Measurements from ENCODE around the gene SERPINB2.

The SERPINB2 gene, protein sequence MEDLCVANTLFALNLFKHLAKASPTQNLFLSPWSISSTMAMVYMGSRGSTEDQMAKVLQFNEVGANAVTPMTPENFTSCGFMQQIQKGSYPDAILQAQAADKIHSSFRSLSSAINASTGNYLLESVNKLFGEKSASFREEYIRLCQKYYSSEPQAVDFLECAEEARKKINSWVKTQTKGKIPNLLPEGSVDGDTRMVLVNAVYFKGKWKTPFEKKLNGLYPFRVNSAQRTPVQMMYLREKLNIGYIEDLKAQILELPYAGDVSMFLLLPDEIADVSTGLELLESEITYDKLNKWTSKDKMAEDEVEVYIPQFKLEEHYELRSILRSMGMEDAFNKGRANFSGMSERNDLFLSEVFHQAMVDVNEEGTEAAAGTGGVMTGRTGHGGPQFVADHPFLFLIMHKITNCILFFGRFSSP

DNA sequence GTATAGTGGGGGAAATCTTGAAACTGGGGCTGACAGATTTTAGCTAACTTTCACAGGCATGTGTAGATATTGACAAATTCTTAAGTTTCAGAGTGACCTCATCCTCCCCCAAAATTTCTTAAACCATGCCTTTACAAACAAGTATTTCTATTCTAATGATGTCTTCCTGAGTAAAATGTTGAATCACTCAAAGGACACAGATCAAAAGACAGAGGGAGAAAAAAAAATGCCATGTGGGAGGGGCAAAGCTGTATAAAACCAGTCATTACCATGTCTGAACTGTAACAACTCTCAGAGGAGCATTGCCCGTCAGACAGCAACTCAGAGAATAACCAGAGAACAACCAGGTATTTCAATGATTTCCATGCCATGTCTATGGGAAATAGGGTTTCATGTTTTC is at the start of gene SERPINB2:
Gene SERPINB2, plus strand, starts transcription at position 282 of the 400 bp plus-strand sequence. CDS start 3,740 bp downstream, outside the sequence.
- Histone ChIP-seq H3K36me3 (ENCODE audit: control insufficient read depth in 5 of 5, insufficient read depth in 5 of 5, low read length in 5 of 5) (no peaks in the 10 kb centered on the region), H3K4me3 (ENCODE audit: low read depth in 1 of 5, low read length in 5 of 5) (no peak within 1 kb of the TSS), H3K27me3 (ENCODE audit: control insufficient read depth in 5 of 5, insufficient read depth in 4 of 5, low read length in 5 of 5) (no peaks in the 10 kb centered on the region), H3K27ac (ENCODE audit: low read depth, low read length) (no peak within 1 kb of the TSS), H3K4me1 (ENCODE audit: control insufficient read depth in 5 of 5, insufficient read depth in 5 of 5, low read length in 5 of 5) (peaks cover 0 to 23% (median 8%) of the 10 kb centered on the region in 5 donors), H3K9ac (ENCODE audit: low read length in 5 of 5) (no peak within 1 kb of the TSS), H3K9me3 (ENCODE audit: control insufficient read depth in 5 of 5, low read length in 5 of 5) (no peaks in the 10 kb centered on the region)

DNA sequence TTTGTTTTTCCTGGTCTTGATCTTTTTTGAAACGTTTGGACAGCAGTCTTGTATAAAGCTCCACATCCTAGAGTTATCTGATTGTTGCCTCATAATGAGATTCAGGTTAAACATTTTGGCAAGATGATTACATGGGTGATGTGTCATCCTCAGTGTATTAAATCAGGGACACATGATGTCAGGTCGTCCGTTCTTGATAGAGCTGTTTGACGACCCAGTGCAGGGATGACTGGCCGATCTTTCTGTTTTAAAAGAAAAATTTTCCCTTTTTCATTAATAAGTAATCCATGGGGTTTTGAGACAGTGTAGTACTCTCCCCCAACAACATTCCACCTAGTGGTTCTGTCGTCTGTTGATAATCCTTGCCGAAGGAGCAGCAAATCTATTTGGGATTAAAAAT is 44.5 kb upstream of the SERPINB2 start:
- H3K9ac ChIP-seq (ENCODE audit: low read length in 5 of 5): no peak overlapping the region
- no peaks in the 10 kb centered on the region for H3K36me3 ChIP-seq (ENCODE audit: control insufficient read depth in 5 of 5, insufficient read depth in 5 of 5, low read length in 5 of 5)
- no peak overlapping the region for H3K4me3 ChIP-seq (ENCODE audit: low read depth in 1 of 5, low read length in 5 of 5)
- H3K4me1 ChIP-seq (ENCODE audit: control insufficient read depth in 5 of 5, insufficient read depth in 5 of 5, low read length in 5 of 5): no peaks in the 10 kb centered on the region
- no peaks in the 10 kb centered on the region for H3K27me3 ChIP-seq (ENCODE audit: control insufficient read depth in 5 of 5, insufficient read depth in 4 of 5, low read length in 5 of 5)
- no peak overlapping the region for H3K27ac ChIP-seq (ENCODE audit: low read depth, low read length)
- no peaks in the 10 kb centered on the region for H3K9me3 ChIP-seq (ENCODE audit: control insufficient read depth in 5 of 5, low read length in 5 of 5)

DNA sequence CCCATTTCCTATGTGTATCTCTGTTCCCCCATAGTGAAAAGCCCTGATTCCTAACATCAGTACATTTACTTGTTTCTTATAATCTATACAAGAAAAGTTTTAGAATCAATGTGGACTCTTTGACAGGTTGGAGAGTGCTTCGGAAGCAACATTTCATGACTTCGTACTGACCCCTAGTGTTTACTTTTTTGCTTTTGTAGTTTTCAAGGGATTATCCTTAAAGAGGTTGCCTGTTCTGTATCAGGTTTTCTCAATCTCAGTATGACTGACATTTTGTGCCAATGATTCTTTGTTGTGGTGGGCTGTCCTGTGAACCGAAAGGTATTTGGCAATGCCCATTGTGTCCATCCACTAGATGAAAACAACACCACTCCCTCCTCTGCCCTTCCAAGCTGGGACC is 43.3 kb upstream of the SERPINB2 start:
- Histone ChIP-seq H3K4me3 (ENCODE audit: low read depth in 1 of 5, low read length in 5 of 5) (no peak overlapping the region), H3K9me3 (ENCODE audit: control insufficient read depth in 5 of 5, low read length in 5 of 5) (no peaks in the 10 kb centered on the region), H3K9ac (ENCODE audit: low read length in 5 of 5) (no peak overlapping the region), H3K36me3 (ENCODE audit: control insufficient read depth in 5 of 5, insufficient read depth in 5 of 5, low read length in 5 of 5) (no peaks in the 10 kb centered on the region), H3K27me3 (ENCODE audit: control insufficient read depth in 5 of 5, insufficient read depth in 4 of 5, low read length in 5 of 5) (no peaks in the 10 kb centered on the region), H3K27ac (ENCODE audit: low read depth, low read length) (no peak overlapping the region), H3K4me1 (ENCODE audit: control insufficient read depth in 5 of 5, insufficient read depth in 5 of 5, low read length in 5 of 5) (no peaks in the 10 kb centered on the region)

DNA sequence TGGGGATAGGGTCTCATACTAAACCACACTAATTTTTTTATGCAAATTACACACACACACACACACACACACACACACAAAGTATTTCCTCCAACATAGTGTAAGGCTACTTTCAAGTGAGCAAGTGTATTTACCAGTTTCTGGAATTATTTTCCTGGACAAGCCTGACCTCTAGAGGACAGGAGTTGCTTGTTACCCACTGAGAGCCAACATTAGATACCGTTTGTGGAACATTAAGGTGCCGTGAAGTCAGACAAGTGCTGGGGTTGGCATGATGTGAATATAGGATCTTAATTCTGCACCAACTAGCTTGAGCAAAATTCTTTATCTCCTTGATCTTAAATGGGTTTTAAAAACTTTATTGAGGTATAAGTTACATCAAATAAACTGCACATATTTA is 39.3 kb upstream of the SERPINB2 start:
- Histone ChIP-seq H3K4me3 (ENCODE audit: low read depth in 1 of 5, low read length in 5 of 5) (no peak overlapping the region), H3K4me1 (ENCODE audit: control insufficient read depth in 5 of 5, insufficient read depth in 5 of 5, low read length in 5 of 5) (no peaks in the 10 kb centered on the region), H3K36me3 (ENCODE audit: control insufficient read depth in 5 of 5, insufficient read depth in 5 of 5, low read length in 5 of 5) (no peaks in the 10 kb centered on the region), H3K27ac (ENCODE audit: low read depth, low read length) (no peak overlapping the region), H3K9ac (ENCODE audit: low read length in 5 of 5) (no peak overlapping the region), H3K9me3 (ENCODE audit: control insufficient read depth in 5 of 5, low read length in 5 of 5) (no peaks in the 10 kb centered on the region), H3K27me3 (ENCODE audit: control insufficient read depth in 5 of 5, insufficient read depth in 4 of 5, low read length in 5 of 5) (no peaks in the 10 kb centered on the region)

DNA sequence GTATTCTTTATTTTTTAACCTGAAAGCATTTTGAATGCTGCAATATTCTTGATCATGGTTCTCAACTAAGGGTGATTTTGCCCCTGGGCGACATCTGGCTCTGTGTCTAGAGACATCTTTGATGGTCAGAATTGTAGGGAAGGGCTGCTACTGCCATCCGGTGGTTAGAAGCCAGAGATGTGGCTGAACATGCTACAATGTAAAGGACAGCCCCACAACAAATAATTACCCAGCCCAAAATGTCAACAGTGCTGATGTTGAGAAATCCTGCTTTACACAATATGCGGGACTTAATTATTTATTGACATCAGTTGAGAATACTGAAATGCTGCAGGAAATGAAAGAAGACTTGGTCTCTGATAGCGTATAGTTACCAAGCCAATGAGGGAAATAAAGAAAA is 37.5 kb upstream of the SERPINB2 start:
- Histone ChIP-seq H3K27ac (ENCODE audit: low read depth, low read length) (no peak overlapping the region), H3K4me1 (ENCODE audit: control insufficient read depth in 5 of 5, insufficient read depth in 5 of 5, low read length in 5 of 5) (no peaks in the 10 kb centered on the region), H3K9me3 (ENCODE audit: control insufficient read depth in 5 of 5, low read length in 5 of 5) (no peaks in the 10 kb centered on the region), H3K9ac (ENCODE audit: low read length in 5 of 5) (no peak overlapping the region), H3K27me3 (ENCODE audit: control insufficient read depth in 5 of 5, insufficient read depth in 4 of 5, low read length in 5 of 5) (no peaks in the 10 kb centered on the region), H3K36me3 (ENCODE audit: control insufficient read depth in 5 of 5, insufficient read depth in 5 of 5, low read length in 5 of 5) (no peaks in the 10 kb centered on the region), H3K4me3 (ENCODE audit: low read depth in 1 of 5, low read length in 5 of 5) (no peak overlapping the region)

DNA sequence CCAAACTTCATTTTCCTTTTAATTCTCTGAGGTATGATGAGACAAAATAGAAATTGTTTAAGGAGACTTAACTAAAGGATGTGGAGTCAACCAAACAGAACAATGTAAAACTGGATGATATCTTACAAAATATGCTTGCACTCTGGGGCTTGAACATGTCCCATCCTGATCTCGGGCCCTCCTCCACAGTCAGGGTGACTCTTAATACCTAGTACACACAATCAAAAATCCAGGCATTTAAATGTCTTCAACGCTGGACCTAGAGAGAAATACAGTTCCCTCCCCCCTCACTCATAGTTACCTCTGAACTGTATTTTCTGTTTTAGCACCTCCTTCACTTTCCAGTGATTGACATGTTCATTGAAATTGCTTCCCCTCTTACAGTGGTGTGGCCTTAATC is 36.9 kb upstream of the SERPINB2 start:
- H3K9me3 ChIP-seq (ENCODE audit: control insufficient read depth in 5 of 5, low read length in 5 of 5): no peaks in the 10 kb centered on the region
- no peaks in the 10 kb centered on the region for H3K36me3 ChIP-seq (ENCODE audit: control insufficient read depth in 5 of 5, insufficient read depth in 5 of 5, low read length in 5 of 5)
- H3K27me3 ChIP-seq (ENCODE audit: control insufficient read depth in 5 of 5, insufficient read depth in 4 of 5, low read length in 5 of 5): no peaks in the 10 kb centered on the region
- H3K4me1 ChIP-seq (ENCODE audit: control insufficient read depth in 5 of 5, insufficient read depth in 5 of 5, low read length in 5 of 5): no peaks in the 10 kb centered on the region
- H3K27ac ChIP-seq (ENCODE audit: low read depth, low read length): no peak overlapping the region
- H3K9ac ChIP-seq (ENCODE audit: low read length in 5 of 5): no peak overlapping the region
- H3K4me3 ChIP-seq (ENCODE audit: low read depth in 1 of 5, low read length in 5 of 5): no peak overlapping the region

DNA sequence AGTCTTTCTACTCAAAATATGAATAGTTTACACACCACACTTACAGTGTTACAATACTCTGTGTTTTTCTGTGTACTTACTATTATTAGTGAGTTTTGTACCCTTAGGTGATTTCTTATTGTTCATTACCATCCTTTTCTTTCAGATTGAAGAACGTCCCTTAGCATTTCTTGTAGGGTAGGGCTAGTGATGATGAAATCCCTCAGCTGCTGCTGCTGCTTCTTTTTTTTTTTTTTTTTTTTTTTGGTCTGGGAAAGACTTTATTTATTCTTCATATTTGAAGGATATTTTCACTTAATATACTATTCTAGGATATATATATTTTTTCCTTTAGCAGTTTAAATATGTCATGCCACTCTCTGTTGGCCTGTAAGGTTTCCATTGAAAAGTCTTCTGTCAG is 29.0 kb upstream of the SERPINB2 start:
- H3K9me3 ChIP-seq (ENCODE audit: control insufficient read depth in 5 of 5, low read length in 5 of 5): no peaks in the 10 kb centered on the region
- H3K27me3 ChIP-seq (ENCODE audit: control insufficient read depth in 5 of 5, insufficient read depth in 4 of 5, low read length in 5 of 5): no peaks in the 10 kb centered on the region
- no peak overlapping the region for H3K4me3 ChIP-seq (ENCODE audit: low read depth in 1 of 5, low read length in 5 of 5)
- no peak overlapping the region for H3K9ac ChIP-seq (ENCODE audit: low read length in 5 of 5)
- no peaks in the 10 kb centered on the region for H3K36me3 ChIP-seq (ENCODE audit: control insufficient read depth in 5 of 5, insufficient read depth in 5 of 5, low read length in 5 of 5)
- H3K27ac ChIP-seq (ENCODE audit: low read depth, low read length): no peak overlapping the region
- H3K4me1 ChIP-seq (ENCODE audit: control insufficient read depth in 5 of 5, insufficient read depth in 5 of 5, low read length in 5 of 5): no peaks in the 10 kb centered on the region

DNA sequence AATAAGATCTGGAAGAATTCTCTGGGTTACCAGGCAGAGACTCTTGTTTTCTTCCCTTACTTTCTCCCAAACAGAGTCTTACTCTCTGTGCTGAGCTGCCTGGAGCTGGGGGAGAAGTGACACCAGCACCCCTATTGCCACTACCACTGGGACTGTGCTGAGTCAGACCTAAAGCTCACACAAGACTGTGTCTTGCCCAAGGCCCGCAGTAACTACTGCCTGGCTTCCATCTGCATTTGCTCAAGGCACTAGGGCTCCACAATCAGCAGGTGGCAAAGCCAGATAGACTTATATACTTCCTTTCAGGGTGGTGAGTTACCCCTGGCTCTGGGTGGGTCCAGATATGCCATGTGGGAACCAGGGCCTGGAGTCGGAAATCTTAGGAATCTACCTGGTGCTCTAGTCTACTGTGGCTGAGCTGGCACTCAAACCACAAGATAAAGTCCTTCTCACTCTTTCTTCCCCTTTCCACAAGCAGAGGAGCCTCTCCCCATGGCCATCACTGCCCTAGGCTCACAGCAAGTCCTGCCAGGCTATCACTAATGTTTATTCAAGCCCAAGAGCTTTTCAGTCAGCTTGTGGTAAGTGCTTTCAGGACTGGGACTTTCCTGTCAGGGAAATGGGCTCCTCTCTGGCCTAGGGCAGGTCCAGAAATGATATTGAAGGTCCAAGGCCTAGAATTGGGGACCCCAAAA is 27.6 kb upstream of the SERPINB2 start:
- H3K9ac ChIP-seq (ENCODE audit: low read length in 5 of 5): no peak overlapping the region
- H3K4me1 ChIP-seq (ENCODE audit: control insufficient read depth in 5 of 5, insufficient read depth in 5 of 5, low read length in 5 of 5): no peaks in the 10 kb centered on the region
- no peak overlapping the region for H3K27ac ChIP-seq (ENCODE audit: low read depth, low read length)
- no peaks in the 10 kb centered on the region for H3K27me3 ChIP-seq (ENCODE audit: control insufficient read depth in 5 of 5, insufficient read depth in 4 of 5, low read length in 5 of 5)
- no peaks in the 10 kb centered on the region for H3K36me3 ChIP-seq (ENCODE audit: control insufficient read depth in 5 of 5, insufficient read depth in 5 of 5, low read length in 5 of 5)
- no peak overlapping the region for H3K4me3 ChIP-seq (ENCODE audit: low read depth in 1 of 5, low read length in 5 of 5)
- no peaks in the 10 kb centered on the region for H3K9me3 ChIP-seq (ENCODE audit: control insufficient read depth in 5 of 5, low read length in 5 of 5)

DNA sequence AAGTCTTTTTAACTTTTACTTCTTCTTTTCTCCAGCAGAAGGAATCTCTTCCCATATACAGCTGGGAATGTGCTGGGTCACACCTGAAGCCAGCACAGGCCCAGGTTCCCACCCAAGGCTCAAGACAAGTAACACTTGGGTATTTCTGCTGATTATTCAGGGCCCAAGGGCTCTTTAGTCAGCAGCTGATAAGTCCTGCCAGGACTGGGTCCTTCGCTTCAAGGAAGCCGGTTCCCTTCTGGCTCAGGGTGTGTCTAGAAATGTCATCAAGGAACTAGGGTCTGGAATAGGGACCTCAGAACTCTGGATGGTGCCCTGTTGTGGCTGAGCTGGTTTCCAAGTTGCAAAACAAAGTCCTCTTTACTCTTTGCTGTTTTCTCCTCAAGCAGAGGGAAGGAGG is 27.0 kb upstream of the SERPINB2 start:
- H3K9me3 ChIP-seq (ENCODE audit: control insufficient read depth in 5 of 5, low read length in 5 of 5): no peaks in the 10 kb centered on the region
- no peaks in the 10 kb centered on the region for H3K27me3 ChIP-seq (ENCODE audit: control insufficient read depth in 5 of 5, insufficient read depth in 4 of 5, low read length in 5 of 5)
- H3K4me3 ChIP-seq (ENCODE audit: low read depth in 1 of 5, low read length in 5 of 5): no peak overlapping the region
- H3K4me1 ChIP-seq (ENCODE audit: control insufficient read depth in 5 of 5, insufficient read depth in 5 of 5, low read length in 5 of 5): no peaks in the 10 kb centered on the region
- H3K27ac ChIP-seq (ENCODE audit: low read depth, low read length): no peak overlapping the region
- H3K9ac ChIP-seq (ENCODE audit: low read length in 5 of 5): no peak overlapping the region
- H3K36me3 ChIP-seq (ENCODE audit: control insufficient read depth in 5 of 5, insufficient read depth in 5 of 5, low read length in 5 of 5): no peaks in the 10 kb centered on the region

DNA sequence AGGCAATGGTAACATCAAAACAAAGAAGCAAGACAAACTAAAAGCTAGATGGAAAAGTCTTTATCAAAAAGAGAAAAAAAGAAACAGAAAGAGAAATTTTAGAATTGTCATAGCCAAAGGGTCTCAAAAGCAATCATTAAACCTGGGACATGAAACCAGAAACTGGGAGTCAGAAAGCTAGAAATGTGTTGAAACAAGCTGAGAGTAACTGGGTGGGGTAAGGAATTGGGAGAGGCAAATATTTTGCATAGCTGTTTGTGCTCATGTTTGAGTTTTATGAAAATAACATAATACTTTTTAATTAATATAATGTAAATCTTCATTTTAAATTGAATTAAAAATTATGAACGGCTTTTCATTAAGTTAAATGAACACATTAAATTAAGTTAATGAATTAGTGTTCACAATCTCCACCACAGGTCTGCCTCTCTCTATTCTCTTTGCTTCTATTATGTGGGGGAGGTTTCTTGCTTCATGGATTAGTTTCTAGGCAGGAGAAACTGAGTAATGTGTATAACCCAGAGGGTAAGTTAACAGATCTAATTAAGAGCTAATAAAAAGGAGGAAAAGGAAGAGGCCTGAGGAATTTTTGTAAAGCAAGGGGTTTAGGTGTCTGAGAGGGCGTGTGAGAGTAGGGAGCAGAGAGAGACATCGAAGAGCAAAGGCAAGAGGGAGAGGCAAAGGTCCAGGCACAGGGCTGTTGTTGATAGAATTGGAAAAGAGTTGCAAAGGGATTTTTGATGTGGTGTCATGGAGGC is 20.0 kb upstream of the SERPINB2 start:
- Histone ChIP-seq H3K4me3 (ENCODE audit: low read depth in 1 of 5, low read length in 5 of 5) (no peak overlapping the region), H3K27ac (ENCODE audit: low read depth, low read length) (no peak overlapping the region), H3K4me1 (ENCODE audit: control insufficient read depth in 5 of 5, insufficient read depth in 5 of 5, low read length in 5 of 5) (peaks cover 0 to 1% (median 0%) of the 10 kb centered on the region in 5 donors), H3K27me3 (ENCODE audit: control insufficient read depth in 5 of 5, insufficient read depth in 4 of 5, low read length in 5 of 5) (no peaks in the 10 kb centered on the region), H3K9me3 (ENCODE audit: control insufficient read depth in 5 of 5, low read length in 5 of 5) (no peaks in the 10 kb centered on the region), H3K36me3 (ENCODE audit: control insufficient read depth in 5 of 5, insufficient read depth in 5 of 5, low read length in 5 of 5) (no peaks in the 10 kb centered on the region), H3K9ac (ENCODE audit: low read length in 5 of 5) (no peak overlapping the region)

All from subcutaneous abdominal adipose tissue (tissue), 5 donors.